CD4-positive, alpha-beta T cell treated with Interleukin-10 for 1 hour (primary cell): ENCODE results near the gene RNF157.

Experiments
- DNase-seq: peaks from one replicate; pipeline ENCODE4 v3.0.0-alpha.2; 2020

RNF157 gene

GRCh38 chr17:76154936-76155845 is 85.1 kb downstream of the RNF157 start:
- no peak for DNase-seq

- DNase-seq, result no peak
Observed at GRCh38 chr17:76154292-76154691, 86.0 kb downstream of the RNF157 start.

- no peak for DNase-seq
Observed at GRCh38 chr17:76153640-76154039, 86.7 kb downstream of the RNF157 start.

GRCh38 chr17:76153202-76153601 is 87.1 kb downstream of the RNF157 start:
- DNase-seq, result no peak

DNA sequence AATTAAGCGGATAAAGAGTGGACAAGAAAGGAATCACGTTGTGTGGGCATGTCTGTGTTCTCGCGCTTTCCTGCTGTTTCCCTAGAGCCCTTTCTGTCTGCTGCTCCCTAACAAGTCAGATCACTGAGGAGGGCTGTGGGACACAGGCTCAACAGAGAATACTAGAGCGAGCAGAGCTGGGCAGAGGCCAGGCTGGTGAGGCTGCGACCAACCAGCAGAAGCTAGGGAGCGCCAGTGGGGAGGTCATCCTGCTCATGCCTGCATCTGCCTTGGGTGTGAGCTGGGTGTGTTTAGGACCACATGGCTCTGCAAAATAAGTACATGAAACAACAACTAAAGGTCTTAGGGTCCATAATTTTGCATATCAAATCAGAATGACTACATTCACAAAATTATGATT is 87.7 kb downstream of the RNF157 start:
- DNase-seq, result no peak

DNA sequence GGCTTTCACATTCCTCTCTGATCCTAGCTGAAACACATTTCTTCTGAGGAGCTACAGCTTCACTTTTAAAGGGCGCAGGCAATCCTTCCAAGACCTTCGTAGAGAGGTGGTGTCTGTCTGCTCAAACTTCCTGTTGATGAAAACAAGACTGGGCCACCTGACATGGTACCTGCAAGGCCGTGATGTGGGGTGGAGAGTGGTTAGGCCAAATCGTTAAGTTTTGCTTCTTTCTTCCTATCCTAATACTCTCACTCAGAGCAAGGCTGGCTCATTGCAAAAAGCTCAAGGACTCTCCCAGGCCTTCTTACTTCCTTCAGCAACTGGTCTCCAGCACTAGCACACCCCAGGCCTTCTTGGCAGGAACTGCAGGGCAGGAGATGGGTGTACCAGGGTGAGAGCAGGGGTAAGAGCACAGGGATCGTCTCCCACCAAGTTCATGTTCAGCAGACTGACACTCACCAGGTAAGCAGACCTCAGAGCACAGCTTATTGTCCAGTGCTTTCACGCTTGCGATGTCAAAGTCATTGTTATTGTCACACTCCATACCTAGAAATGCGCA is 88.3 kb downstream of the RNF157 start:
- DNase-seq, result peak; percentile 47

DNA sequence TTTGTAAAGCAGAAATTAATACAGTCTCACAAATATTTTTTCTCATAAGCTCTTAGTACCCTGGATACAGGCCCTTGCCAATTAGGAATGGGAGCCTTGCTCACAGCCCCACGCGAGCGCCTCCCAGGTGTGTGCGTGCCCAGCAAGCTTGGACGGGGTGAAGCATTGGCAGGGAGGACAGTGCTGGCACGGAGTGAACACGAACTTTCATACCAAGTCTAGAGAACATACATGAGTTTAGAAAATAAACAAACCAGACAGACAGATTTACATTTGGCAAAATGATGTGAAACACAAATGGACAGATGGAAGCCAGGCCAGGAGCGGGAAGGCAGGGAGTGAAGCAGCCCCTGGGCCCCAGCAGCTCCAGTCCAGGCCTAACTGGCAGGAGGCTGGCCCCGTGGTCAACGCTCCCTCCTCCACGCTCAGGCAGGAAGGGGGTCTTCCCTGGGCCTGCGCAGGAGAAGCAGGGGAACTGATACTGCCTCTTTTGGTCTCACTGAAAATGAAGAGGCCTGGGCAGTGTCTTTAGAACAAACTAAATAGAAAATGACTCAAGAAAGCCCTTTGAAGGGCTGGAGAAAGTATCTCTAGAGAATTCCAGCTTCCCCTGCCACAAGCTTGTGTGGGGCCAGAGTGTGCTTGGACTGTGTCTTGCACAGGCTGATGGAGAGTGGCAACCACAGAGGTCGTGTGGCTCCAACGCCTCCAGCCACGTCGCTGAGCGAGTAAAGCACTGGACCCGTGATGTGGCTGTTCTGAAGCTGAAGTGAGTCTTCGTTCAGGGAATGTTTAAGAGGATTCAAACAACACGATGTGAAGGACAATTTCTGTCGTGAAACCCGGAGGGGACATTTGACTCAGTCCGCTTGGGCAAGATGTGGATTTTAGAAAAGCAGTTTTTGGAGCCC is 89.3 kb downstream of the RNF157 start:
- DNase-seq, result no peak

GRCh38 chr17:76149214-76149613 is 91.1 kb downstream of the RNF157 start:
- no peak for DNase-seq

DNA sequence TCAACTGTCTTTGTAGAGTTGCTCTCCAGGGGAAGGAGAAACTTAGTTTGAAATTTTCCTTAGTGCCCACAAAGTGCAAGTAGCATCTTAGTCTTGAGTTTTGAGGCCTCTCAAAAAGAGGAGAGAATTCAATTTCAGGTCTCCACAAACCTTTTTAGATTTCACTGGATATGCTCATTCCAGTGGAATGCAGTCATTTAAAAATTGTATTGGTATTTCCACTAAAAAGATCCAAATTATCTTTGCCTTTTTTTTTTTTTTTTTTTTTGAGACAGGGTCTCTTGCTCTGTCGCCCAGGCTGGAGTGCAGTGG is 92.3 kb downstream of the RNF157 start:
- no peak for DNase-seq

DNA sequence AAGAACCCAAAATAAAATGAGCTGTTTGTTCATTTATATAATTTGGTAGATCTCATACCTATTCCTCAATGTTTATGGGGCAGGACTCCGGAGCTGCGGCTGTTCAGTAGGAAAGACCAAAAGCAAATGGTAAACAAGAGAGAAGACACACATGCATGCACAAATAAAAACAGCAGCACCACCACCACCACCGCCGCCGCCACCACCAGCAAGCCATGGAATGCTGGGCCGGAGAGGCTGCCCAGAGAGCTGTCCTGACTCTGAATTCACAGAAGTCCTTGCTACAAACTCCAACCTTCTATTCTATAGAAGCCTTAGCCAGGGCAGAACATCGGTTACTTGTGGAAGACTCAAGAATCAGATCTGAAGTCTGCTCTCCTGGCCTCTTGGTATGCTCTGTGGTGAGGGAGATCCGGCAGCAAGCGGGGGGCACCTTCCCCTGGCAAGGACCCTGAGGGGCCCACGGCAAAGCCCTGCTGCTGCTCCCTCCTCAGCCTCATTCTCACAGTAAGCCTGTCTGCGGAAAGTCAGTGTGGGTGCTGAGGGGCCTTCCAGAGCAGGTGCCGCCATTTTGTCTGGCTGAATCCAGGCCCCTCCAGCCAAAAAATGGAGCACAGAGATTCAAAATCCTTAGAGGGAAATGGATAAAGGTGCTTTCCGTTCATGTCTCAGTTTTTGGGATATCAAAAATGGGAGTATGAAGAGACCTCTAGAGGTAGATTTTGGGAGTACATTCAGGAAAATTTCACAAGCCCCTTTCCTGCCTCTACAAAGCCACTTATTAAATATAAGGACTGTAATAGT is 92.9 kb downstream of the RNF157 start:
- DNase-seq, result no peak

DNA sequence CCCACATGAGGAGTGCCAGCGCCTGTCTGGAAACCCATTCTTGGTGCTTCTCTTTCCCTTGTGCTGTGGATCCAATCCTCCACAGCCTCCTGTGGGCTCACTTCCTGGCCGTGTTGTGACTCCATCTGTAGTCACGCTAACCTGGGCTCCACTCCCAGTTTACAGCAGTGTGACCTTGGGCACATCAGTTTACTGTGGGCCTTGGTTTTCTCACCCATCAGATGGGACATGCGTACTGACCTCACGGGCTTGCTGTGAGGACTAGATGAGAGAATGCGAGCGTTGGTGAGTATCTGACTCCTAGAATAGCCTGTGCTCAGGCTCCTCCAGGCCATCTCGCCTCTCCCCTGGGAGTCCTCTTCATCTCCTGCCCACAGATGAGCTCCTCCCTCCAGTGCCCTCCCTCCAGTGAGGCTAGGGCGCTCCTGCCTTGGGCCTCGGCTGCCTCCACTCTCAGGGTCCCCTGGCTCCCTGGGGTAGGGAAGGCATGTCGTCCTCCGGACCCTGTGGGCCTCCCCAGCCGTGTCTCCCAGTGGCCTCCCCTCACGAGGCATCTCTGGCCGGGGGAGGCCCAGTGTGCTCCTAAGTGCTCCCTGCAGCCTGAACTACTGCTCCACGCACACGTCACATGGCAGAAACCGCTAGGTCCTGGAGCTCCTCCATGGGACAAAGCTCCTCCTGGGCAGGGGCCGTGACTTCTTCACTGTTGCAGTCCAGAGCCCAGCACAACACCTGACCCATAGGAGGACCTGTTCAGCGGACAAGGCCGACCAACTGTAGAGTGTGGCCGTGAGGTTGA is 94.0 kb downstream of the RNF157 start:
- peak; percentile 20 for DNase-seq

DNA sequence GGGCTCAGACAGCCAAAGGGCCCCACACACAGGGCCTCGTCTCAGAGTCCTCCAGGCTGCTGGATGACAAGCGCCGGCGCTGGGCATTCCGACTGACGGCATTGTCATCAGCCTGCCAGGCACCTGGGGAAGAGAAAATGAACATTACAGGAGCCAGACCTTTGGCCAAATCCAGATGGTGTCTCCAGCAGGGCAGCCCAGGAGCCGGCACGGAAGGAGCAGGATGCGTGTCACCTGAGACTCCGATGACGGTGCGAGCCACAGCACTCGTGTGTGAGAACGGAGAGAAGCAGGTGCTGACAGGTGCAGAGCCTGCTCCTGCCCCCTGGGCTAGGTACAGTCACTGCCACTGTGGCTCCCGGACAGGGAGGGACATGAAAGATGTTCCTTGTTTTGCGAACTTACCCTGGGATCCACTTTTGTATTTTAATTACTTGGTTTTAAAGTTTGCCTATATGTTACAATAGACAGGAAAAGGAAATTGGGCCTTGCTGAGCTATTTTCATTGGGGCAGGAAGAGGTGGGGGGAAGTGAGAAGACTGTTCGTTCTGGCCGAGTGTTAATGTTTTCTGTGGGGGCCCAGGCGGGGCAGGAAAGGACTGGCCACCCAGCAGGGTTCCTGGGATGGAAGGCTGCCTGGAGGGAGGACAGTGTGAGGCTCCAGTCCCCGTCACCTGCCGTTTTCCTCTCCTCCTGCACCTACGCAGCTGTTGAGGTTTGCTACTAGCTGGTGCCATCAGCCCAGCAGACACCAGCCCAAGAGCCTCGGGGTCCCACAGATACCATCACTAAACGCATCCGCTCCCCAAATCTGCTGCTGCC is 94.9 kb downstream of the RNF157 start:
- peak; percentile 64 for DNase-seq

GRCh38 chr17:76142585-76143041 is 97.7 kb downstream of the RNF157 start:
- no peak for DNase-seq

GRCh38 chr17:76142039-76142584 is 98.2 kb downstream of the RNF157 start:
- DNase-seq, result no peak

DNA sequence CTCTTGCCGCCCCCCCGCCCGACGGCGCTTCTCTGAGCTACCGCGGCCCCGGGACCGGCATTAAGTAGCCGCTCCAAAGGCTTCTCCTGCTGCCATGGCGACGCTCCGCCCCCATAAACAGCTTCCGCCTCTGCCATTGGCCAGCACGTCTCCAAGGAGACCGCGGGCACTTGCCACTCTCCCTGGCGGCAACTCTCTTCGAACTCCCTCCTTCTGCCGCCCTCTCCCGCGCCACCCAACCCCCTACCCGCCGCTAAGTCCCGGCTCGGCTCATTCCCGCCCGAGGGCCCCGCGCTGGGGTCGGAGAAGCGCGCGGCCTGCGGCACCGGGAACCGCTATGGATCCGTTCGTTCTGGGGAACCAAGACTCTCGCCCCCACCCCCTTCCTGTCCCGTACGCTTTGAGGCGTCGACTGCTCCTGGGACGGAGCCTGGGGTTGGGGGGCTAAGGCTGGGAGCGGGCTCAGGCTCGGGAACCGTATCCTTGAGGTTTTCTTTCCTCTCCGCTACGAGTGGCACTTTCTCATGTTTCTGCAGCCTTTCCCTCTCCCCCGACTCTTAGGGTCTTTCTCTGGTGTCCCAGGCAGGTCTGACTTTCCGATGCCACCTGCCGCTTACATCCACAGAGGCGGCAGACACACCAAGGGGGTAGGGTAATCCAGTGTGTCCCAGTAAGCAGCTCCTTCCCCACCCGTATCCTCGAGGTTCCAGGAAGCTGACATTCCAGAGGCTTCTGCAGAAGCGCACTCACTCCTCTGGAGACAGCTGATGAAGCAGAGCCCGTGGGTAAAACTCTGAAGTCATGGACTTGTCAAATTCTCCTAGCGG is 98.9 kb downstream of the RNF157 start, which contains the start of gene FOXJ1:
TSS of gene FOXJ1 (minus strand) at position 34 of the 827 bp plus-strand sequence. CDS start 850 bp downstream, outside the sequence.
- peak; percentile 96 for DNase-seq

- no peak for DNase-seq
Observed at GRCh38 chr17:76140661-76141211, 99.6 kb downstream of the RNF157 start.

DNA sequence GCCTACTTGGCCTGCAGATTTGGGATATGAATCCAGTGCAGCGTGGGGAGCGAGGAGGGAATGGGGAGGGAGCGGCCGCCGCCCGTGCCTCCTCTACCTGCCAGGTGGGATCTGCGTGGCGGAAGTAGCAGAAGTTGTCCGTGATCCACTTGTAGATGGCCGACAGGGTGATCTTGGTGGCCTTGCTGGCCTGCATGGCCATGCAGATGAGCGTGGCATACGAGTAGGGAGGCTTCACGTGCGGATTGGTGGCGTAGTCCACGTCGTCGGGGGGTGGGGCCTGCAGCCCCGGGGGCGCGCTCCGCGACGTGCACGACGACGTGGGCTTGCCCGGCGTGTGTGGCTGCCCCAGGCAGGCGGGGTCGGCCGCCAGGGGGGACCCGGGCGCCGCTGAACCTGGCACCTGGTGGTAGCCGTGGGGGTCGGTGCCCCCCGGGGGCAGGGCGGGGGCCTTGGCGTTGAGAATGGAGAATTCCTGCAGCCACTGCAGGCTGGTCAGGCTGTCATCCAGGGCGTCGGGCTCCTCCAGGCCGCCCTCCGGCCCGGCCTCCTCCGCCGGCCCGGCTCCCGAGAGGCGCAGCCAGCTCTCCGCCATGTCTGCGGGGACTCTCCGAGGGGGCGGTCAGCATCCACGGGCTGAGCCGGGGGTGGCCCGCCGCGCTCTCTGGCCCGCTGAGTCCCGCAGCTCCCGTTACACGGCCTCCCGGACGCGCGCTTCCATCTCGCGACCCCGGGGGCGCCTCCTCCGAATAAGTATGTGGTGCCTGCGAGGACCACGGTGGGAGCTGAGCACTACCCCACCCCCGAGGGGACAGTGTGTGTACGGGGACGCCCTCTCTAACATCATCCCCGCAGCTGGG is 100.3 kb downstream of the RNF157 start:
- DNase-seq, result peak; percentile 48
